Karpas-422 (cell line): ENCODE data around the gene SPRED3. TPM values are rescaled to one million over a fixed set of nuclear protein-coding genes. Genes with fewer than 3 reads are reported as not detected.

Experiments
- DNase-seq: peaks from one replicate; pipeline ENCODE4 v3.0.0-alpha.2; 2015
- H2AFZ ChIP-seq: fragments of 200-600 bp; sonication (generic); 2 replicates; pipeline ENCODE4 v1.6.1; 2014; ENCODE audit warnings: antibody characterized with exemption, low read length, mixed read lengths
- H3K27ac ChIP-seq: fragments of 200-600 bp; sonication (generic); 2 replicates; pipeline ENCODE4 v1.5.1; 2014; ENCODE audit warnings: mild to moderate bottlenecking, low read length, moderate library complexity
- H3K27me3 ChIP-seq: fragments of 200-600 bp; sonication (generic); 2 replicates; pipeline ENCODE4 v1.6.1; 2014; ENCODE audit warnings: low read length, mixed read lengths
- H3K36me3 ChIP-seq: fragments of 200-600 bp; sonication (generic); 2 replicates; pipeline ENCODE4 v1.6.1; 2014; ENCODE audit warnings: low read length, mixed read lengths; ENCODE audit not compliant: insufficient read depth
- H3K4me1 ChIP-seq: fragments of 200-600 bp; sonication (generic); 2 replicates; pipeline ENCODE4 v1.6.1; 2014; ENCODE audit warnings: mild to moderate bottlenecking, low read length, mixed read lengths
- H3K4me2 ChIP-seq: fragments of 200-600 bp; sonication (generic); 2 replicates; pipeline ENCODE4 v1.6.1; 2014; ENCODE audit warnings: low read length, low read depth, mild to moderate bottlenecking; ENCODE audit not compliant: poor library complexity, severe bottlenecking
- H3K4me3 ChIP-seq: fragments of 200-600 bp; sonication (generic); 2 replicates; pipeline ENCODE4 v1.5.1; 2014; ENCODE audit warnings: mild to moderate bottlenecking, antibody characterized with exemption, low read length, mixed read lengths
- H3K79me2 ChIP-seq: fragments of 200-600 bp; sonication (generic); 2 replicates; pipeline ENCODE4 v1.6.1; 2014; ENCODE audit warnings: mild to moderate bottlenecking, low read length, mixed read lengths
- H3K9ac ChIP-seq: fragments of 200-600 bp; sonication (generic); 2 replicates; pipeline ENCODE4 v1.6.0; 2014; ENCODE audit warnings: low read length
- H3K9me2 ChIP-seq: fragments of 200-600 bp; sonication (generic), shearing (Covaris generic); replicated peaks from 2 replicates; pipeline ENCODE4 v1.6.0; 2014; ENCODE audit warnings: mild to moderate bottlenecking, low read length, moderate library complexity; ENCODE audit not compliant: insufficient read depth
- H3K9me3 ChIP-seq: fragments of 300-700, 200-600 bp; sonication (generic); 2 replicates; pipeline ENCODE4 v1.6.1; 2014; ENCODE audit warnings: low read length, mixed read lengths
- H4K20me1 ChIP-seq: fragments of 200-600 bp; sonication (generic); 2 replicates; pipeline ENCODE4 v1.6.1; 2014; ENCODE audit warnings: mild to moderate bottlenecking, antibody characterized with exemption, low read length, low read depth; ENCODE audit not compliant: insufficient read depth
- total RNA-seq: library from RNA; depleted of rRNA; stranded (reverse); fragments of >200 nt; shearing (Covaris generic); gene quantifications from 2 replicates; pipeline ENCODE4 v1.2.3, GENCODE V29; 2014; ENCODE audit warnings: low replicate concordance

Gene SPRED3
- total RNA-seq, 1 experiment from 2014 or later = 0.11 TPM

GRCh38 chr19:38412491-38412890, 24.0 kb downstream of the SPRED3 start:
- no peaks in the 10 kb centered on the region for H3K9me3 ChIP-seq
- H3K27me3 ChIP-seq = no peaks in the 10 kb centered on the region
- H3K4me2 ChIP-seq = no peak overlapping the region
- no peak overlapping the region for H3K27ac ChIP-seq
- no peaks in the 10 kb centered on the region for H3K36me3 ChIP-seq
- no peak overlapping the region for H3K4me3 ChIP-seq
- no peak for DNase-seq
- H3K79me2 ChIP-seq = no peaks in the 10 kb centered on the region
- H3K9me2 ChIP-seq = no peaks in the 10 kb centered on the region
- no peak overlapping the region for H3K9ac ChIP-seq
- no peak overlapping the region for H2AFZ ChIP-seq
- H3K4me1 ChIP-seq = no peaks in the 10 kb centered on the region
- no peaks in the 10 kb centered on the region for H4K20me1 ChIP-seq

GRCh38 chr19:38412961-38413360, 24.5 kb downstream of the SPRED3 start:
- Histone ChIP-seq H2AFZ (no peak overlapping the region), H3K27me3 (no peaks in the 10 kb centered on the region), H3K36me3 (no peaks in the 10 kb centered on the region), H3K4me3 (no peak overlapping the region), H3K9ac (no peak overlapping the region), H3K9me2 (no peaks in the 10 kb centered on the region), H3K4me2 (no peak overlapping the region), H3K4me1 (peaks cover 2% of the 10 kb centered on the region; the same call in 1 of the 2 replicates), H3K27ac (no peak overlapping the region), H3K79me2 (no peaks in the 10 kb centered on the region), H4K20me1 (no peaks in the 10 kb centered on the region), H3K9me3 (no peaks in the 10 kb centered on the region)
- DNase-seq = no peak

- H3K4me2 ChIP-seq = no peak overlapping the region
- H3K9me2 ChIP-seq = no peaks in the 10 kb centered on the region
- no peak overlapping the region for H3K4me3 ChIP-seq
- no peaks in the 10 kb centered on the region for H3K79me2 ChIP-seq
- no peaks in the 10 kb centered on the region for H3K36me3 ChIP-seq
- DNase-seq = no peak
- no peak overlapping the region for H3K27ac ChIP-seq
- no peaks in the 10 kb centered on the region for H4K20me1 ChIP-seq
- no peaks in the 10 kb centered on the region for H3K9me3 ChIP-seq
- peaks cover 4% of the 10 kb centered on the region; the same call in 1 of the 2 replicates for H3K4me1 ChIP-seq
- H3K9ac ChIP-seq = no peak overlapping the region
- H3K27me3 ChIP-seq = no peaks in the 10 kb centered on the region
- no peak overlapping the region for H2AFZ ChIP-seq
Measured at GRCh38 chr19:38413416-38413815, 24.9 kb downstream of the SPRED3 start.

- peaks cover 4% of the 10 kb centered on the region; the same call in 1 of the 2 replicates for H3K4me1 ChIP-seq
- H3K27me3 ChIP-seq = no peaks in the 10 kb centered on the region
- no peaks in the 10 kb centered on the region for H3K9me2 ChIP-seq
- no peak overlapping the region for H2AFZ ChIP-seq
- no peak overlapping the region for H3K4me3 ChIP-seq
- no peaks in the 10 kb centered on the region for H4K20me1 ChIP-seq
- no peak overlapping the region for H3K27ac ChIP-seq
- H3K36me3 ChIP-seq = no peaks in the 10 kb centered on the region
- H3K79me2 ChIP-seq = no peaks in the 10 kb centered on the region
- H3K9me3 ChIP-seq = no peaks in the 10 kb centered on the region
- no peak overlapping the region for H3K9ac ChIP-seq
- DNase-seq = no peak
- H3K4me2 ChIP-seq = peak overlapping the region; percentile 56
Measured at GRCh38 chr19:38417146-38417543, 28.6 kb downstream of the SPRED3 start.

GRCh38 chr19:38417544-38418506, 29.3 kb downstream of the SPRED3 start:
- Histone ChIP-seq H2AFZ (no peak overlapping the region), H3K36me3 (no peaks in the 10 kb centered on the region), H4K20me1 (no peaks in the 10 kb centered on the region), H3K9me2 (no peaks in the 10 kb centered on the region), H3K4me2 (peak overlapping the region; percentile 56), H3K27me3 (no peaks in the 10 kb centered on the region), H3K4me3 (peak overlapping the region; percentile 34; the same call in 1 of the 2 replicates), H3K79me2 (no peaks in the 10 kb centered on the region), H3K9me3 (no peaks in the 10 kb centered on the region), H3K9ac (no peak overlapping the region), H3K27ac (no peak overlapping the region), H3K4me1 (peaks cover 4% of the 10 kb centered on the region; the same call in 1 of the 2 replicates)
- DNase-seq = peak; percentile 85

GRCh38 chr19:38420935-38421334, 32.4 kb downstream of the SPRED3 start:
- no peak overlapping the region for H3K4me2 ChIP-seq
- H3K4me1 ChIP-seq = peaks cover 4% of the 10 kb centered on the region; the same call in 1 of the 2 replicates
- no peaks in the 10 kb centered on the region for H3K9me2 ChIP-seq
- no peaks in the 10 kb centered on the region for H3K36me3 ChIP-seq
- H3K27me3 ChIP-seq = no peaks in the 10 kb centered on the region
- no peak overlapping the region for H2AFZ ChIP-seq
- no peak overlapping the region for H3K4me3 ChIP-seq
- H4K20me1 ChIP-seq = no peaks in the 10 kb centered on the region
- no peaks in the 10 kb centered on the region for H3K9me3 ChIP-seq
- H3K79me2 ChIP-seq = no peaks in the 10 kb centered on the region
- no peak overlapping the region for H3K9ac ChIP-seq
- no peak overlapping the region for H3K27ac ChIP-seq
- no peak for DNase-seq

- no peak overlapping the region for H3K9ac ChIP-seq
- no peak for DNase-seq
- H3K36me3 ChIP-seq = no peaks in the 10 kb centered on the region
- H3K9me2 ChIP-seq = no peaks in the 10 kb centered on the region
- H3K4me1 ChIP-seq = peaks cover 4% of the 10 kb centered on the region; the same call in 1 of the 2 replicates
- no peaks in the 10 kb centered on the region for H3K27me3 ChIP-seq
- H3K4me2 ChIP-seq = no peak overlapping the region
- no peaks in the 10 kb centered on the region for H4K20me1 ChIP-seq
- H3K27ac ChIP-seq = no peak overlapping the region
- no peaks in the 10 kb centered on the region for H3K79me2 ChIP-seq
- no peaks in the 10 kb centered on the region for H3K9me3 ChIP-seq
- H3K4me3 ChIP-seq = no peak overlapping the region
- no peak overlapping the region for H2AFZ ChIP-seq
Measured at GRCh38 chr19:38421856-38422255, 33.4 kb downstream of the SPRED3 start.

GRCh38 chr19:38422438-38422837, 33.9 kb downstream of the SPRED3 start:
- Histone ChIP-seq H3K4me3 (no peak overlapping the region), H3K9me3 (no peaks in the 10 kb centered on the region), H3K36me3 (no peaks in the 10 kb centered on the region), H4K20me1 (no peaks in the 10 kb centered on the region), H3K9me2 (no peaks in the 10 kb centered on the region), H3K79me2 (no peaks in the 10 kb centered on the region), H3K27ac (no peak overlapping the region), H3K27me3 (no peaks in the 10 kb centered on the region), H3K9ac (no peak overlapping the region), H3K4me1 (peaks cover 4% of the 10 kb centered on the region; the same call in 1 of the 2 replicates), H3K4me2 (no peak overlapping the region), H2AFZ (no peak overlapping the region)
- DNase-seq = no peak
